Transverse colon (tissue), 4 donors: ENCODE results near the gene SPAG4.
A peak's percentile ranks its signal among the peaks of the same experiment; 100 is the strongest.

Source experiments
- CTCF ChIP-seq, 5 experiments: fragments of 200-600 bp in 3 of 5; fragments of 450-650 bp in 2 of 5; sonication (generic) in 3 of 5; IDR thresholded peaks; 1 replicate in 2 of 5; 2 replicates in 3 of 5; pipeline ENCODE4 v1.5.1; 2016 to 2017; ENCODE audit warnings: antibody characterized with exemption in 5 of 5, inconsistent platforms in 3 of 5, mild to moderate bottlenecking in 2 of 5, moderate library complexity in 1 of 5
- EP300 ChIP-seq: sonication (generic); formaldehyde crosslinking; IDR thresholded peaks from one replicate; pipeline ENCODE4 v1.6.1; 2017; ENCODE audit warnings: antibody characterized with exemption, low read depth
- POLR2AphosphoS5 ChIP-seq, 3 donors: sonication (generic); formaldehyde crosslinking; IDR thresholded peaks; one replicate each; pipeline ENCODE4 v1.6.1; 2016; ENCODE audit warnings: antibody characterized with exemption in 3 of 3

- TF ChIP-seq CTCF (IDR thresholded peaks at IDR 0.05) (peak; percentile 14 to 40 (median 33)), EP300 (no peak), POLR2AphosphoS5 (IDR thresholded peaks at IDR 0.05) (peak in 2 of 3 donors; percentile 10 to 22)
Measured at GRCh38 chr20:35619196-35620095, 3.8 kb downstream of the SPAG4 start.
